ENCODE data around the gene ECEL1. TPM values are rescaled to one million over a fixed set of nuclear protein-coding genes. Genes with fewer than 3 reads are reported as not detected.
A peak's percentile ranks its signal among the peaks of the same experiment; 100 is the strongest.

Gene ECEL1
- total and polyA plus RNA-seq, 9 of the 15 experiments (the other 6 are each of a cell fraction or from before 2014, with no cell fraction given) = 0.09 TPM; not detected in 8

- CTCF ChIA-PET (ENCODE audit: low intra/inter-chr PET ratio) = no interaction called here
- Histone ChIP-seq H3K9ac (ENCODE audit: insufficient read depth in 1 of 2, low read depth in 2 of 2, low read length in 2 of 2) (no peak overlapping the region), H3K9me3 (replicated peaks; ENCODE audit: control insufficient read depth, insufficient read depth, low read depth, low read length) (no peaks in the 10 kb centered on the region), H3K4me3 (no peak overlapping the region), H3K9me1 (ENCODE audit: control insufficient read depth, insufficient read depth, low read length) (no peaks in the 10 kb centered on the region), H3K36me3 (ENCODE audit: control insufficient read depth, insufficient read depth, low read length) (no peaks in the 10 kb centered on the region), H3K4me2 (ENCODE audit: insufficient read depth, low read length) (no peak overlapping the region), H3K4me1 (replicated peaks in 1 of 2; ENCODE audit: control insufficient read depth in 2 of 2, insufficient read depth in 2 of 2, low read length in 2 of 2) (no peaks in the 10 kb centered on the region; a peak in 1 of 5 replicates), H3K79me2 (ENCODE audit: control insufficient read depth, insufficient read depth, low read length) (no peaks in the 10 kb centered on the region), H4K20me1 (replicated peaks; ENCODE audit: control insufficient read depth, insufficient read depth, low read length) (no peaks in the 10 kb centered on the region), H3K27ac (ENCODE audit: extremely low read depth, low read depth, low read length) (no peak overlapping the region), H2AFZ (ENCODE audit: low read depth, low read length) (no peak overlapping the region), H3K27me3 (ENCODE audit: control insufficient read depth in 2 of 2, insufficient read depth in 2 of 2, low read length in 2 of 2) (peaks cover 0 to 6% of the 10 kb centered on the region in 2 experiments; a peak in 2 of 5 replicates)
- TF ChIP-seq ZNF212 (CRISPR knock-in tag; IDR thresholded peaks at IDR 0.05) = no peak
- no peak for TF ChIP-seq CCNT2 (IDR thresholded peaks at IDR 0.05; ENCODE audit: borderline replicate concordance, extremely low read depth, insufficient read length, low read depth, low read length)
- TF ChIP-seq BCOR (IDR thresholded peaks at IDR 0.05) = no peak
- no peak for TF ChIP-seq STAG1 (CRISPR knock-in tag; IDR thresholded peaks at IDR 0.05; ENCODE audit: borderline replicate concordance)
- no peak for TF ChIP-seq CHD1 (IDR thresholded peaks at IDR 0.05; ENCODE audit: low read length)
- TF ChIP-seq ESRRA (IDR thresholded peaks at IDR 0.05; ENCODE audit: borderline replicate concordance, low read depth) = no peak
- TF ChIP-seq, protein P1, sequence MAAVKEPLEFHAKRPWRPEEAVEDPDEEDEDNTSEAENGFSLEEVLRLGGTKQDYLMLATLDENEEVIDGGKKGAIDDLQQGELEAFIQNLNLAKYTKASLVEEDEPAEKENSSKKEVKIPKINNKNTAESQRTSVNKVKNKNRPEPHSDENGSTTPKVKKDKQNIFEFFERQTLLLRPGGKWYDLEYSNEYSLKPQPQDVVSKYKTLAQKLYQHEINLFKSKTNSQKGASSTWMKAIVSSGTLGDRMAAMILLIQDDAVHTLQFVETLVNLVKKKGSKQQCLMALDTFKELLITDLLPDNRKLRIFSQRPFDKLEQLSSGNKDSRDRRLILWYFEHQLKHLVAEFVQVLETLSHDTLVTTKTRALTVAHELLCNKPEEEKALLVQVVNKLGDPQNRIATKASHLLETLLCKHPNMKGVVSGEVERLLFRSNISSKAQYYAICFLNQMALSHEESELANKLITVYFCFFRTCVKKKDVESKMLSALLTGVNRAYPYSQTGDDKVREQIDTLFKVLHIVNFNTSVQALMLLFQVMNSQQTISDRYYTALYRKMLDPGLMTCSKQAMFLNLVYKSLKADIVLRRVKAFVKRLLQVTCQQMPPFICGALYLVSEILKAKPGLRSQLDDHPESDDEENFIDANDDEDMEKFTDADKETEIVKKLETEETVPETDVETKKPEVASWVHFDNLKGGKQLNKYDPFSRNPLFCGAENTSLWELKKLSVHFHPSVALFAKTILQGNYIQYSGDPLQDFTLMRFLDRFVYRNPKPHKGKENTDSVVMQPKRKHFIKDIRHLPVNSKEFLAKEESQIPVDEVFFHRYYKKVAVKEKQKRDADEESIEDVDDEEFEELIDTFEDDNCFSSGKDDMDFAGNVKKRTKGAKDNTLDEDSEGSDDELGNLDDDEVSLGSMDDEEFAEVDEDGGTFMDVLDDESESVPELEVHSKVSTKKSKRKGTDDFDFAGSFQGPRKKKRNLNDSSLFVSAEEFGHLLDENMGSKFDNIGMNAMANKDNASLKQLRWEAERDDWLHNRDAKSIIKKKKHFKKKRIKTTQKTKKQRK (IDR thresholded peaks at IDR 0.05; ENCODE audit: borderline replicate concordance, low read depth, low read length) = no peak
- TF ChIP-seq PTBP1 (IDR thresholded peaks at IDR 0.05; ENCODE audit: low read depth, low read length) = no peak
- no peak for TF ChIP-seq ZNF431 (CRISPR knock-in tag; IDR thresholded peaks at IDR 0.05)
- TF ChIP-seq CBX3 (IDR thresholded peaks at IDR 0.05; ENCODE audit: borderline replicate concordance in 1 of 2, low read length in 2 of 2) = no peak
- in situ Hi-C loops (cut with MboI) (no loop called here), intact Hi-C loops (cut with micrococcal nuclease) (loop anchor here (5.0 kb wide), 1 partner anchor 72 kb away; the partner anchor contains the start of gene PRSS56)
- FAIRE-seq = no peak
- peak; percentile 30 for ATAC-seq
- DNase-seq (ENCODE audit: extremely low read depth in 1 of 4, low spot score in 3 of 4) = no peak
- WGBS (ENCODE audit: insufficient coverage, low coverage, missing lambda C conversion rate) = 0% methylated on average over 11 of the region's 12 CpGs
- POLR2A ChIA-PET = no interaction called here
- no TSS peak for BruUV-seq (replicated peaks)
Measured at GRCh38 chr2:232449964-232450363, 37.7 kb downstream of the ECEL1 start.
